Measurements from ENCODE around the gene TMC8. TPM values are rescaled to one million over a fixed set of nuclear protein-coding genes. Genes with fewer than 3 reads are reported as not detected.
"Not testable (repeated sequence)": the region's sequence is repeated elsewhere in the genome, so short reads cannot be mapped to it uniquely, and the experiment has no call there.

TMC8 gene, protein sequence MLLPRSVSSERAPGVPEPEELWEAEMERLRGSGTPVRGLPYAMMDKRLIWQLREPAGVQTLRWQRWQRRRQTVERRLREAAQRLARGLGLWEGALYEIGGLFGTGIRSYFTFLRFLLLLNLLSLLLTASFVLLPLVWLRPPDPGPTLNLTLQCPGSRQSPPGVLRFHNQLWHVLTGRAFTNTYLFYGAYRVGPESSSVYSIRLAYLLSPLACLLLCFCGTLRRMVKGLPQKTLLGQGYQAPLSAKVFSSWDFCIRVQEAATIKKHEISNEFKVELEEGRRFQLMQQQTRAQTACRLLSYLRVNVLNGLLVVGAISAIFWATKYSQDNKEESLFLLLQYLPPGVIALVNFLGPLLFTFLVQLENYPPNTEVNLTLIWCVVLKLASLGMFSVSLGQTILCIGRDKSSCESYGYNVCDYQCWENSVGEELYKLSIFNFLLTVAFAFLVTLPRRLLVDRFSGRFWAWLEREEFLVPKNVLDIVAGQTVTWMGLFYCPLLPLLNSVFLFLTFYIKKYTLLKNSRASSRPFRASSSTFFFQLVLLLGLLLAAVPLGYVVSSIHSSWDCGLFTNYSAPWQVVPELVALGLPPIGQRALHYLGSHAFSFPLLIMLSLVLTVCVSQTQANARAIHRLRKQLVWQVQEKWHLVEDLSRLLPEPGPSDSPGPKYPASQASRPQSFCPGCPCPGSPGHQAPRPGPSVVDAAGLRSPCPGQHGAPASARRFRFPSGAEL
- under 0.01 TPM in 1 of 2 replicates, not detected in the other for total RNA-seq

GRCh38 chr17:78130437-78131101 lies at the start of gene TMC8:
TSS of gene TMC8 (plus strand) at chr17:78130771. CDS start at chr17:78131589, 818 bp downstream.
- no peak for DNase-seq (ENCODE audit: low read depth, low spot score)

- DNase-seq (ENCODE audit: low read depth, low spot score): no peak
Observed at GRCh38 chr17:78081551-78081950, 49.0 kb upstream of the TMC8 start.

DNA sequence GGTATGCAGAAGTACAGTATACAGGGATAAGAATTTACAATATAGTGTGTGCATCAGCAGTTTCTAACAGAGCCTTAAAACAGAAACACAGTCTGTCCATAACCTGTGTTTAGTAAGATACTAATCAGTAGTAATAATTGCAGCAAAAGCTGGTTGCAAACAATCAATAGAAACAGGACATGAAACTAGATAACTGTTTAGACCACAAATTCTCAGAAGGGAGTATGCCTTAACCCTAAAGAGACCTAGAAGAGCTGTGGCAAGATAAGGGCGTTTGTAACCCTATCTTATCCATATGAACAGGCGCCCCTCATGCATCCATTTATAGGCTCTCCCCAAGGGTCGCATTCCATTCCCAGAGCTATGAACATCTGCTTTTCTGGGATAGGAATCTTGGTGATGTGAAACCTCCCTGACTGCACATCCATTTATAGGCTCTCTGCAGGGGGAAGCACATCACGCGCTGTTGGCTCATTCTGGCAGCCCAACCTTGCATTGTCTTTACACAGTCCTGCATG lies 48.2 kb upstream of the TMC8 start:
- not testable (repeated sequence) for DNase-seq (ENCODE audit: low read depth, low spot score)

GRCh38 chr17:78082988-78083387 lies 47.6 kb upstream of the TMC8 start:
- DNase-seq (ENCODE audit: low read depth, low spot score): no peak

DNA sequence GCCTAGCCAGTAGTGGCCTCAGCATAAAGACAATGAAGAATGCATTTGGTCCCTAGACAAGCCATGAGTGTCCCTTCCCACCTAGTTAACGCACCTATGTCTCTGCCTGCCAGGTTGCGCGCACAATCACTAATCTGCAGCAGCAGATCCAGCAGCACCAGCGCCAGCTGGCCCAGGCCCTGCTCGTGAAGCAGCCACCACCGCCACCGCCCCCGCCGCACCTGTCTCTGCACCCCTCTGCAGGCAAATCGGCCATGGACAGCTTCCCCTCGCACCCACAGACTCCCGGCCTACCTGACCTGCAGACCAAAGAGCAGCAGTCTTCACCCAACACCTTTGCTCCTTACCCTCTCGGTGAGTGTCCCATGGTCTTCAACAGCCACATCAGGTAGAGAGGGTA lies 43.8 kb upstream of the TMC8 start:
- no peak for DNase-seq (ENCODE audit: low read depth, low spot score)

DNA sequence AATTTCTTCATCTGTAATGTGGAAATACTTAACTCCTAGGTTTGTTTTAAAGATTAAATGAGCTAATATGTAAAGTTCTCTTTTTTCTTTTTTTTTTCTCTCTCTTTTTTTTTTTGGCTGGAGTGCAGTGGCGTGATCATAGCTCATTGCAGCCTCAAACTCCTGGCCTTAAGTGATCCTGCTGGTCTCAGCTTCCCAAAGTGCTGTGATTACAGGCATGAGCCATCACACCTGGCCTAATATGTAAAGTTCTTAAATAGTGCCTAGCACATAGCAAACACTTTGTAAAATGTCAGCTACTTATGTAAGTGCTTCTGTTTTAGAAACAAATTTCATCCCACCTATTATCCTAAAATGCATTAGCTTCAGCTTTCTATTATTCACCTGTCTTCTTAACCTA lies 42.0 kb upstream of the TMC8 start:
- no peak for DNase-seq (ENCODE audit: low read depth, low spot score)

GRCh38 chr17:78089576-78090281 lies 40.8 kb upstream of the TMC8 start:
- DNase-seq (ENCODE audit: low read depth, low spot score): no peak

DNA sequence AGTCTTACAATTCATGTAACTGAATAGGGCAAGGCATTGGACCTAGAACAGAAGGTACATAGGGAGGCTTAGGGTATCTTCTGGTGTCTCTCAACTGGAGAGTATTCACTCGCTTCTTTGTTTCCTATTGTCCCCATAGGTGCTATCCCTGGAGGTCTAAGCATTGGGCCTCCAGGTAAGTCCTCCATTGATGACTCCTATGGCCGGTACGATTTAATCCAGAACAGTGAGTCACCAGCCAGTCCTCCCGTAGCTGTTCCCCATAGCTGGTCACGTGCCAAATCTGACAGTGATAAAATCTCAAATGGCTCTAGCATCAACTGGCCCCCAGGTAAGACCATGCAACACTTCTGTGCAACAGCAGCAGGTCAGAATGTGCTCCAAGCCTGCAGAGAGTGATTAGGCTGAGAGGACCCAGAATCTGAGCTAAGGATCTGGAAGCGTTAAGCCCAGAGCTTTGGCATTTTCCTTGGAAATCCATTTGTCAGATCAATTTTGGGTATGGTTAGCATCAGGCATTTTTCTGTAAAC lies 37.7 kb upstream of the TMC8 start:
- no peak for DNase-seq (ENCODE audit: low read depth, low spot score)

DNA sequence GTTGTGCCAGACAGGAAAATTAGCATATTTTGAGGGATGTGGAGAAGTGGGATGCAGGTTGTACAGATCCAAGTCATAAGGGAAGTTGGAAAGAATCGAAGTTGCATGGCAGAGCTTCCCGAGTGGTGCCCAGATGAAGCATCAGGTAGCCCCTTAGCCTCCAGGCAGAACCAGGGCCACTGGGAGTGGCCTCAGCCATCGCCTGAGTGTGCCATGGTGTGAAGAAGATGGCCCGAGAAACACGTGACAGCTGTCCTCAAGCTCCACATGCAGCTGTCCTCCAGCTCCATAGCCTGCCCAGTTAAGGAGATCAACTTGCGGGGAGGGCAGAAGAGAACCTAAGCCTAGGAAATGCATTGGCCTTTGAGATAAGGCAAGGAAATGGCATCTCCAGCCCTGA lies 35.5 kb upstream of the TMC8 start:
- DNase-seq (ENCODE audit: low read depth, low spot score): no peak

DNA sequence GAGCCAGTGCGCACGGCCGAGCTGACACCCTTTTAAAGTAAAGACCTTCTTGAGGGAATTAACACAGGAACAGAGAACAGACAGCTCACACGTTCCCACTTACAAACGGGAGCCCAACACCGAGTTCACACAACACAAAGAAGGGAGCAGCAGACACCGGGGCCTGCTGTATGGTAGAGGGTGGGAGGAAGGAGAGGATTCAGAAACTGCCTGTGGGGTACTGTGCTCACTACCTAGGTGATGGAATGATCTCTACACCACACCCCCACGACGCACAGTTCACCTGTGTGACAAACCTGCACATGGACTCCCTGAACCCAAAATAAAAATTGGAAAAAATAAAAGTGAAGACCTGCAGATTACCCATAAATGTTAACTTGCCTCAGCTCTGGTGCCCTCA lies 34.5 kb upstream of the TMC8 start:
- DNase-seq (ENCODE audit: low read depth, low spot score): no peak

DNA sequence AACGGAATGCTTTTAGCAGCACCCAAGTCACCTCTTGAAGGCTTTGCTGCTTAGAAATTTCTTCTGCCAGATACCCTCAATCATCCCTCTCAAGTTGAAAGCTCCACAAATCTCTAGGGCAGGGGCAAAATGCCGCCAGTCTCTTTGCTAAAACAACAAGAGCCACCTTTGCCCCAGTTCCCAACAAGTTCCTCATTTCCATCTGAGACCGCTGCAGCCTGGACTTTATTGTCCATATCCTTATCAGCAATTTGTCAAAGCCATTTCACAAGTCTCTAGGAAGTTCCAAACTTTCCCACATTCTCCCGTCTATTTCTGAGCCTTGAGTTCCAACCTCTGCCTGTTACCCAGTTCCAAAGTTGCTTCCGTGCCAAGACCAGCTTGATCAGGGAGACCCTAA lies 29.5 kb upstream of the TMC8 start:
- DNase-seq (ENCODE audit: low read depth, low spot score): no peak

DNA sequence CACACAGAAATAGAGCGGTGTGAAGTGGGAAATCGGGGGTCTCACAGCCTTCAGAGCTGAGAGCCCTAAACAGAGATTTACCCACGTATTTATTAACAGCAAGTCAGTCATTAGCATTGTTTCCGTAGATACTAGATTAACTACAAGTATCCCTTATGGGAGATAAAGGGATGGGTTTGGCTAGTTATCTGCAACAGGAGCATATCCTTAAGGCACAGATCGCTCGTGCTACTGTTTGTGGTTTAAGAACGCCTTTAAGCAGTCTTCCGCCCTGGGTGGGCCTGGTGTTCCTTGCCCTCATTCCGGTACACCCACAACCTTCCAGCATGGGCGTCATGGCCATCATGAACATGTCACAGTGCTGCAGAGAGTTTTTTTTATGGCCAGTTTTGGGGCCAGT lies 29.0 kb upstream of the TMC8 start:
- DNase-seq (ENCODE audit: low read depth, low spot score): no peak

DNA sequence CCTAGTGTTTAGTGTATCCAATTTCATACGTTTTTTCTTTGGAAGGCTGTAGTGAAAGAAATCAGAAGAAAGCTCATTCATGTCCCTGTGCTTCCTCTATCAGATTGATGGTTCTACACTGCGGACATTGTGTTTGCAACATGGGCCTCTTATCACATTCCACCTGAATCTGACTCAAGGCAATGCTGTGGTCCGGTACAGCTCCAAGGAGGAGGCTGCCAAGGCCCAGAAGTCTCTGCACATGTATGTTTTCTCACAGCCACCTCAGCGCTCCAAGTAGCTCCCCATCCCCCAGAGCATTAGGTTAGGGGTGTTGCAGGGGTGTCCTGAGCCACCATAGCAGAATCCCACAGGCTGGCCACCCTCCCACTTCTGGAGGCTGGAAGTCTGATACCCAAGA lies 27.3 kb upstream of the TMC8 start:
- no peak for DNase-seq (ENCODE audit: low read depth, low spot score)

DNA sequence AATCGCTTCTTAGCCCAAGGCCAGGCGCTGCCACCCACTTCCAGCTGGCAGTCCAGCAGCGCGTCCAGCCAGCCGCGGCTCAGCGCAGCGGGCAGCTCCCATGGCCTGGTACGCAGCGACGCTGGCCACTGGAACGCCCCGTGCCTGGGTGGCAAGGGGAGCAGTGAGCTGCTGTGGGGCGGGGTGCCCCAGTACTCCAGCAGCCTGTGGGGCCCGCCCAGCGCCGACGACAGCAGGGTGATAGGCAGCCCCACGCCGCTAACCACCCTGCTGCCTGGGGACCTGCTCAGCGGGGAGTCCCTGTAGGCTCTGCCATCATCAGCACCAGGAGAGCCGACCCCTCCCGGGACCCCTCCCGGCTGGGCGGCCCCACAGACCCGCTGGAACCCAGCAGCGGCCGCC lies 26.0 kb upstream of the TMC8 start:
- DNase-seq (ENCODE audit: low read depth, low spot score): no peak

DNA sequence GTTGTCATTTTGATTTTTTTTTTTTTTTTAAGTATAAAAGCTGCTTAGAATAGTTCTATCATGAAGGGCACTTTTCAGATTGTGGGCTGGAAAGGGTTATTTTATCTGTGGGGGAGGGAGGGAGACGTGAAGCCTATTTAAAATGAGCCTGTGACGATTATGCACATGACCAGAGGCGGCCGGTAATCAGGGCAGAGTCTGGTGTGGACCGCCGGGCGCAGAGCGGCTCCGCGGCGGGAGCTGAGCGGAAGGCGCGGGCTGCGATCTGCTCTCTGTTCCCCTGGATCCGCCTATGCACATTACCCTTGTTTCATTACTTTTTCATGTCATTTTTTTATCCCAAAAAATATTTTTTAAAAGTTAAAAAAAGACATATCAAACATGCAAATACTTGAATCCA lies 25.5 kb upstream of the TMC8 start:
- DNase-seq (ENCODE audit: low read depth, low spot score): no peak

- DNase-seq (ENCODE audit: low read depth, low spot score): no peak
Observed at GRCh38 chr17:78105551-78105950, 25.0 kb upstream of the TMC8 start.

GRCh38 chr17:78106211-78106610 lies 24.4 kb upstream of the TMC8 start:
- no peak for DNase-seq (ENCODE audit: low read depth, low spot score)

GRCh38 chr17:78107457-78107856 lies 23.1 kb upstream of the TMC8 start:
- no peak for DNase-seq (ENCODE audit: low read depth, low spot score)

DNA sequence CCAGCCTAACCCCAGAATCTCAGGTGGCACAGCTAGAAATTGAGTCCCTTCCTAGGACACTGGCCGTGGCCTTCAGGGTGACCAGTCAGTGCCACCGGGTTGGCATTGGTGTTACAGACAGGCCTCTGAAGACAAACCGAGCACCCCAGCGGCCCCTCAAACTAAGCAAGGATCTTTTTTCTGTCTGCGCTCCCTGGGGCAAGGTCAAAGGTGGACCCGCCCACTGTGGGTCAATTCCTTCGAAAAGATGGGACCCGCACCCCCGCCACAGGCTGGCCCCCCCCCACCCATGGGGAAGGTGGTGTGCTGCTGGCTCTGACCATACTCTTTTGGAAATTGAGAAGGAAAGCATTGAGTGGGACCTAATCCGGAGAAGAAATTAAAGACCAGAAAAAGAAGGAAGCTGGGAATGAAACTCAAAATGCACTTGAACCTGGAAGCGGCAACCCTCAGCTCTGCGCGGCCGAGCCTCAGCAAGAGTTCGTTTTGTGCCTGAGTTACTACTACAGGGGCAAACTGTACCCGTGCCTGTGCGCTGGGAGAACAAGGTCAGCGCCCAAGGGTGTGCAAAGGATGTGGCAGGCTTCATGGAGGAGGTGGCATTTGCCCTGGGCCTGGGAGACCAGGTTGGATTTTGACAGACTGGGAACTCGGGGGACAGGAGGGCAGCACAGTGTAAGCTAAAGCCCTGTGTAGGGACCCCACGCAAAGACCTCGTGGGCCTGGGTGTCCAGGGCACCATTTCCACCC lies 22.4 kb upstream of the TMC8 start:
- no peak for DNase-seq (ENCODE audit: low read depth, low spot score)

DNA sequence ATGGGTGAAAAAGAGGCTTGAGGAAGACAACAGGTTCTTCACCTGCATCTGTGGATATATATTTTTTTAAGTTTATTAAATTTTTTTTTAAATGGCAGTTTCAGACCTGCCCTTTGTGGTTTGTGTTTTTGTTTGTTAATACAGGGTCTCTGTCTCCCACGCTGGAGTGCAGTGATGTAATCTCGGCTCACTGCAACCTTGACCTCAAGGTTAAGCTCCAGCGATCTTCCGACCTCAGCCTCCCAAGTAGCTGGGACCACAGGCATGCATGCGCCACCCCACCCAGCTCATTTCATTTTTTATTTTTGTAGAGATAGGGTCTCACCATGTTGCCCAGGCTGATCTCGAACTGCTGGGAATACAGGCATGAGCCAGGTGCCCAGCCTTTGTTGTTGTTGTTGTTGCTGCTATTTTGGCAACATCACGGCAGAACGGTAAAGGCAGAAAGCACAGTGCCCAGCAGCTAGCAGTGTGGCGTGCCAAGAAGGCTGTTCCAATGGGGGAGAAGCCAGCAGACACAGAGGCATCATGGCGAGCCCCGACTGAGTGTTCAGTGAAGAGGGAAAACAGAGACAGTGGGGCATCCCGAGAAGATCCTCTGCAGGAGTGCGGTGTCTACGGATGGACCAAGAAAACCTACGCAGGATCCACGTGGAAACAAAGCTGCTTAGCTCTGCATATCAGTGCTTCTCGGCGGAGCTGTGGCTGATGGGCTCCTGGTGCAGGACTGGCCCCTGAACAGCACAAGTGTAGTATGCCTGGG lies 21.7 kb upstream of the TMC8 start:
- DNase-seq (ENCODE audit: low read depth, low spot score): no peak

Measured in pulmonary artery endothelial cell (primary cell).